HG03457 (cell line): ENCODE data around the gene CHD1L.
"Not testable (repeated sequence)": the region's sequence is repeated elsewhere in the genome, so short reads cannot be mapped to it uniquely, and the experiment has no call there.

Source experiments
- ATAC-seq: cut with Tn5 transposase; IDR thresholded peaks from one replicate; pipeline ENCODE4 v1.9.1; 2021; ENCODE audit warnings: moderate number of reproducible peaks; ENCODE audit not compliant: unreplicated experiment

Gene CHD1L

DNA sequence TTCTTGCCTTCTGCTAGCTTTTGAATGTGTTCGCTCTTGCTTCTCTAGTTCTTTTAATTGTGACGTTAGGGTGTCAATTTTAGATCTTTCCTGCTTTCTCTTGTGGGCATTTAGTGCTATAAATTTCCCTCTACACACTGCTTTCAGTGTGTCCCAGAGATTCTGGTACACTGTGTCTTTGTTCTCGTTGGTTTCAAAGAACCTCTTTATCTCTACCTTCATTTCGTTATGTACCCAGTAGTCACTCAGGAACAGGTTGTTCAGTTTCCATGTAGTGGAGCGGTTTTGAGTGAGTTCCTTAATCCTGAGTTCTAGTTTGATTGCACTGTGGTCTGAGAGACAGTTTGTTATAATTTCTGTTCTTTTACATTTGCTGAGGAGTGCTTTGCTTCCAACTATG, 11.5 kb upstream of the CHD1L start:
- not testable (repeated sequence) for ATAC-seq

- ATAC-seq = not testable (repeated sequence)
These were observed 8.6 kb upstream of the CHD1L start for GRCh38 chr1:147233903-147234302.

DNA sequence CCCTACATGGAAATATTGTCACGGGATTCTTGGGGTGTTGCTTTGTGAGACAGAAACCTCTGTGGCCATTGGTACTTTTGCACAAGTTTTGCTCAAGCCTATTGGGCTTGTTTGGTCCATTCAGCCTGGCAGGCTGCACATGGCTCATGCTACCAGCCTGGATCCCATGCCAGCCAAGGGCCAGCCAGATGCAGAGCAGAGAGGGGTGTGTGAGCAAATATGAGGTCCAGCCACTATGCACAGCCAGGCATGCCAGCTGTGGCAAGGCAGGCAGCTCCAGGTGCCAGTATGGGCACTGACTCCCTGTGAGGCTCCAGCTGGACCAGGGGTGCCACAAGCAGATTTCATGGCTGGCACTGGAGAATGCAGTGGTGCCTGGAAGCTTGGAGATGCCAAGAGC, 6.7 kb upstream of the CHD1L start:
- ATAC-seq = no peak

DNA sequence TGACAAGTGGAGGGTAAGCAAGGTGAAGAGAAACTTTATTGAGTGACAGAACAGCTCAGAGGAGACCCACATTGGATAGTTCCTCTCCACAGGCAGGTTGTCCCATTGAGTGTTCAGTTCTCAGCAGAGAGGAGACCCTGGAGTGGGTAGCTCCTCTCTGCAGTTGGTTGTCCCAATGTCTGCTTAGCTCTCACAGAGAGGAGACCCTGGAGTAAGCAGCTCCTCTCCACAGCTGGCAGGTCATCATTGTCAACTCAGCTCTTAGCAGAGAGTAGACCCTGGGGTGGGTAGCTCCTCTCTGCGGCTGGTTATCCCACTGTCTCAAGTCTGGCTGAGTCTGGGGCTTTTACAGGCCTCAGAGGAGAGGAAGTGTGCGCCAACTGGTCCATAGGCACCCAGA, 6.0 kb upstream of the CHD1L start:
- no peak for ATAC-seq

GRCh38 chr1:147236959-147237791, 5.3 kb upstream of the CHD1L start:
- ATAC-seq = no peak

- ATAC-seq = no peak
These were observed 4.2 kb upstream of the CHD1L start for GRCh38 chr1:147238053-147238902.

- ATAC-seq = no peak
These were observed 3.3 kb upstream of the CHD1L start for GRCh38 chr1:147238925-147239820.

DNA sequence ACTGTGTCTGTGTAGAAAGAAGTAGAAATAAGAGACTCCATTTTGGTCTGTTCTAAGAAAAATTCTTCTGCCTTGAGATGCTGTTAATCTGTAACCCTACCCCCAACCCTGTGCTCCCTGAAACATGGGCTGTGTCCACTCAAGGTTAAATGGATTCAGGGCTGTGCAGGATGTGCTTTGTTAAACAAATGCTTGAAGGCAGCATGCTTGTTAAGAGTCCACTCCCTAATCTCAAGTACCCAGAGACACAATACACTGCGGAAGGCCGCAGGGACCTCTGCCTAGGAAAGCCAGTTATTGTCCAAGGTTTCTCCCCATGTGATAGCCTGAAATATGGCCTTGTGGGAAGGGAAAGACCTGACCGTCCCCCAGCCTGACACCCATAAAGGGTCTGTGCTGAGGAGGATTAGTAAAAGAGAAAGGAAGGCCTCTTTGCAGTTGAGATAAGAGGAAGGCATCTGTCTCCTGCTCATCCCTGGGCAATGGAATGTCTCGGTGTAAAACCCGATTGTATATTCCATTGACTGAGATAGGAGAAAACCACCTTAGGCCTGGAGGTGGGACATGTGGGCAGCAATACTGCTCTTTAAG, 2.3 kb upstream of the CHD1L start:
- ATAC-seq = not testable (repeated sequence)

GRCh38 chr1:147241934-147242448, 493 bp upstream of the CHD1L start:
- no peak for ATAC-seq

GRCh38 chr1:147243228-147243685, 773 bp downstream of the CHD1L start:
- ATAC-seq = no peak

DNA sequence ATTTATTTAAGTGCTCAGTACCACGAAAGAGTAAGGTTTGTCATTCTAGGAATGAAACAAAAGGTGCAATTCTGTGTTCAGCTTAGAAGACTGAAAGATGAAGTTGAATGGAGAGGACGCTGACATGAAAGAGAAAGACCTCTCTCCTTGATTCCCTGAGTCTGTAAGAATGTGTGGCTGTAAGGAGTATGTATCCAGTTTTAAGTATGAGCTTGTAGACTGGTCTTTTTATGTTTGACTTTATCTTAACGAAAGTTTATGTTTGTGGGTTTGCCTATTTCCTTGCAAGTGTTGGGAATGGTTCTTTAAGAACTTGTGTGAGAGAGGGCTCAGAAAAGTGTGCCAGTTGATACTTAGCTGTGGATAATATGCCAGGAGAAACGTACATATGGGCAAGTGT, 1.4 kb downstream of the CHD1L start:
- no peak for ATAC-seq

GRCh38 chr1:147245129-147245528, 2.6 kb downstream of the CHD1L start:
- no peak for ATAC-seq

DNA sequence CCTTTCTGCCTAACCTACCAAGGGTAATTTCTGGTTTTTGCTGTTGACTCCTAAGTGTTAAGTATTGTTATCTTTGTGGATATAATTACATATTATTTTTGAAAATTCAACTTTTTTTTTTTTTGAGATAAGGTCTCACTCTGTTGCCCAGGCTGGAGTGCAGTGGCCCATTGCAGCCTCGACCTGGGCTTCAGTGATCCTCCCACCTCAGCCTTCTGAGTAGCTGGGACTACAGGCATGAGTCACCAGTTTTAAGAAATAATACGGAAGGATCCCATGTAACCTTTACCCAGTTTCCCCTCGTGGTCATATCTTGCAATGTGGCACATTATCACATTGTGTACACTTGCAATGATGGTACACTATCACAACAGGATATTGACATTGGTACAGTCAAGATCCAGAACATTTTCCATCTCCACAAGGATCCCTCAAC, 3.1 kb downstream of the CHD1L start:
- ATAC-seq = no peak

DNA sequence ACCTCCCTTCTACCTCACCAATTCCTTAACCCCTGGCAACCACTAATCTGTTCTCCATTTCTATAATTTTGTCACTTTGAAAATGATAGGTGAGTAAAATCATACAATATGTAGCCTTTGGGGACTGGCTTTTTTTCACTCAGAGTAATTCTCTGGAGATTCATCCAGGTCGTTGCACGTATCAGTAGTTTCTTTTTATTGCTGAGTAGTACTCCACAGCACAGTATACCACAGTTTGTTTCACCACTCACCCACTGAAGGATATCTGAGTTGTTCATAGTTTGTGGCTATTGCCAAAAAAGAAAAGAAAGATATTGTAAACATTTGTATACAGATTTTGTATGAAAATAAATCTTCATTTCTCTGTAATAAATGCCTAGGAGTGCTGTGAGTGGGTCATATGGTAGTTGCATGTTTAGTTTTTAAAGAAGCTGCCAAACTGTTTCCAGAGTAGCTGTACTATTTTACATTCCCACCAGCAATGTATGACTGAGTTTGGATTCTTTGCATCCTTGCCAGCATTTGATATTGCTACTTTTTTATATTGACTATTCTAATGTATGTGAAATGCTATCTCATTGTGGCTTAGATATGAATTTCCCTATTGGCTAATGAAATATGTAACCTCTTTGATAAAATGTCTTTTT, 3.7 kb downstream of the CHD1L start:
- ATAC-seq = no peak

DNA sequence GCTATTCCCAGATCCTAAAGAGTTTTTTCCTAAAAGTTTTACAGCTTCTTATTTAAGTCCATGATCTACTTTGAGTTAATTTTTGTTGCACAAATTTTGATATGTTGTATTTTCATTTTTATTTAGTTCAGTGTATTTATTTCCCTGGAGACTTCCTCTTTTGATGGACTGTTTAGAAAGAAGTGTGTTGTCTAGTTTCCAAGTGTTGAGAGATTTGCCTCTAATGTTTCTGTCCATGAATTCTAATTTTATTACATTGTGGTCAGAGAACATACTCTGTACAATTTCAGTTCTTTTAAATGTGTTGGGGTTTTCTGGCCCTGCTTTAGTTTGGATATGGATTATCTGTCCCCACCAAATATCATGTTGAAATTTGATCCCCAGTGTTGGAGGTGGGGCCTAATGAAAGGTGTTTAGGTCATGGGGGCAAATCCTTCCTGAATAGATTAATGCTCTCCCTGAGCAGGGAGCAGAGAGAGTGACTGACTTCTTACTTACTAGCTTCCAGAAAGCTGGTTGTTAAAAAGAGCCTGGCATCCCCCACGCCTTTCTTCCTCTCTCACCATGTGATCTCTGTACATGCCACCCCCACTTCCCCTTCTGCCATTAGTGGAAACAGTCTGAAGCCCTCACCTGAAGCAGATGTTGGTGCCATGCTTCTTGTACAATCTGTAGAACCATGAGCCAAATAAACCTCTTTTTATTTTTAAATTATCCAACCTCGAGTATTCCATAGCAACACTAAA, 4.6 kb downstream of the CHD1L start:
- ATAC-seq = no peak

DNA sequence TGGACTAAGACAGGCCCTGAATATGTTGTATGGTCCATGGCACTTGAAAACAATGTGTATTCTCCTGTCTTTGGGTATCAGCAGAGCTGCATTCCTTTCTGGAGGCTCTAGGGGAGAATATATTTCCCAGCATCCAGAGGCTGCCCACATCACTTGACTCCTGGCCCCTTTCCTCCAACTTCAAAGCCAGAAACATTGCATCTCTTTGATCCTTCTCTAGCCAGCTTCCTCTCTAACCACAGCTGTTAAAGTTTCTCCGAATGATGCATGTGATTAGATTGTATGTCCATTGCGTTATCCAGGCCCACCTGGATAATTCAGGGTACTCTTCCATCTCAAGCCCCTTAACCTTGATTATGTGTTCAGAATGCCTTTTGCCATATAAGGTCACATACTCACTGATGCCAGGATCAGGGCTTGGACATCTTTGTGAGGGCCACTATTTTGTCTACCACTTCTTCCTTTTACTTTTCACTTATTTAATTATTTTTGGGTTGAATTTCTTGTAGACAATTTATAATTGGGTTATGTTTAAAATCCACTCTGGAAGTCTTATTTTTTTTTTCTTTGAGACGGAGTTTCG, 5.3 kb downstream of the CHD1L start:
- no peak for ATAC-seq

- ATAC-seq = no peak
These were observed 10.1 kb downstream of the CHD1L start for GRCh38 chr1:147252540-147252939.

- ATAC-seq = no peak
These were observed 18.5 kb downstream of the CHD1L start for GRCh38 chr1:147260956-147261355.
